ENCODE results near the gene DIABLO.
"Not testable (repeated sequence)": the region's sequence is repeated elsewhere in the genome, so short reads cannot be mapped to it uniquely, and the experiment has no call there.

Gene DIABLO

GRCh38 chr12:122225683-122226365 is at the start of gene DIABLO:
Gene DIABLO (minus strand): TSS chr12:122226052. CDS start chr12:122226014, 38 bp downstream.
- DNase-seq: peak; percentile 100

- DNase-seq: no peak
Observed at GRCh38 chr12:122275459-122275858, 49.6 kb upstream of the DIABLO start.

GRCh38 chr12:122266230-122266901 is 40.5 kb upstream of the DIABLO start, which contains the start of gene VPS33A:
Gene VPS33A (minus strand): TSS chr12:122266494. CDS start chr12:122266408, 86 bp downstream.
- peak; percentile 91 for DNase-seq

- peak; percentile 64 for DNase-seq
Observed at GRCh38 chr12:122265886-122266229, 40.0 kb upstream of the DIABLO start.

- DNase-seq: no peak
Observed at GRCh38 chr12:122265476-122265875, 39.6 kb upstream of the DIABLO start.

- DNase-seq: not testable (repeated sequence)
Observed at GRCh38 chr12:122260735-122261134, 34.9 kb upstream of the DIABLO start.

- DNase-seq: not testable (repeated sequence)
Observed at GRCh38 chr12:122258939-122259338, 33.1 kb upstream of the DIABLO start.

- DNase-seq: not testable (repeated sequence)
Observed at GRCh38 chr12:122258462-122258861, 32.6 kb upstream of the DIABLO start.

GRCh38 chr12:122250536-122250935 is 24.7 kb upstream of the DIABLO start:
- DNase-seq: no peak

GRCh38 chr12:122250047-122250446 is 24.2 kb upstream of the DIABLO start:
- no peak for DNase-seq

GRCh38 chr12:122245553-122245952 is 19.7 kb upstream of the DIABLO start:
- no peak for DNase-seq

GRCh38 chr12:122244565-122245371 is 18.9 kb upstream of the DIABLO start:
- peak; percentile 29 for DNase-seq

GRCh38 chr12:122243965-122244364 is 18.1 kb upstream of the DIABLO start:
- DNase-seq: peak; percentile 35

GRCh38 chr12:122238861-122239260 is 13.0 kb upstream of the DIABLO start:
- no peak for DNase-seq

- DNase-seq: no peak
Observed at GRCh38 chr12:122235741-122236140, 9.9 kb upstream of the DIABLO start.

GRCh38 chr12:122232691-122233090 is 6.8 kb upstream of the DIABLO start:
- no peak for DNase-seq

GRCh38 chr12:122230798-122231197 is 4.9 kb upstream of the DIABLO start:
- no peak for DNase-seq

- DNase-seq: no peak
Observed at GRCh38 chr12:122228092-122228491, 2.2 kb upstream of the DIABLO start.

GRCh38 chr12:122227341-122227740 is 1.5 kb upstream of the DIABLO start:
- peak; percentile 33 for DNase-seq

GRCh38 chr12:122226366-122227125 is 694 bp upstream of the DIABLO start:
- no peak for DNase-seq

GRCh38 chr12:122216445-122216844 is 9.4 kb downstream of the DIABLO start:
- no peak for DNase-seq

GRCh38 chr12:122215771-122216170 is 10.1 kb downstream of the DIABLO start:
- no peak for DNase-seq

Measured in CD4-positive, alpha-beta T cell treated with Interleukin-17A for 4 hours (primary cell).